Brain pericyte (primary cell): Measurements from ENCODE around the gene NUP107.
"Not testable (repeated sequence)": the region's sequence is repeated elsewhere in the genome, so short reads cannot be mapped to it uniquely, and the experiment has no call there.

ENCODE experiments used
- DNase-seq: peaks from one replicate; pipeline ENCODE4 v3.0.0-alpha.2; 2012; ENCODE audit warnings: low read depth, low spot score

NUP107 gene

GRCh38 chr12:68686595-68687521 is at the start of gene NUP107:
Gene NUP107, plus strand, starts transcription at chr12:68686978. Its CDS starts 88 bp downstream, at chr12:68687066.
- DNase-seq, result peak; percentile 96

- DNase-seq, result not testable (repeated sequence)
Observed at GRCh38 chr12:68637439-68637838, 49.3 kb upstream of the NUP107 start.

- no peak for DNase-seq
Observed at GRCh38 chr12:68638171-68638570, 48.6 kb upstream of the NUP107 start.

GRCh38 chr12:68638721-68639395 is 47.9 kb upstream of the NUP107 start:
- DNase-seq, result no peak

GRCh38 chr12:68639396-68639767 is 47.4 kb upstream of the NUP107 start:
- no peak for DNase-seq

- DNase-seq, result no peak
Observed at GRCh38 chr12:68641138-68641537, 45.6 kb upstream of the NUP107 start.

GRCh38 chr12:68646484-68646883 is 40.3 kb upstream of the NUP107 start:
- DNase-seq, result no peak

GRCh38 chr12:68647507-68647906 is 39.3 kb upstream of the NUP107 start:
- no peak for DNase-seq

- DNase-seq, result no peak
Observed at GRCh38 chr12:68648179-68648578, 38.6 kb upstream of the NUP107 start.

GRCh38 chr12:68665016-68665569 is 21.7 kb upstream of the NUP107 start:
- DNase-seq, result no peak

GRCh38 chr12:68667291-68667690 is 19.5 kb upstream of the NUP107 start:
- DNase-seq, result no peak

- no peak for DNase-seq
Observed at GRCh38 chr12:68667896-68668295, 18.9 kb upstream of the NUP107 start.

GRCh38 chr12:68671179-68671578 is 15.6 kb upstream of the NUP107 start:
- no peak for DNase-seq

- no peak for DNase-seq
Observed at GRCh38 chr12:68673788-68674187, 13.0 kb upstream of the NUP107 start.

- no peak for DNase-seq
Observed at GRCh38 chr12:68674376-68674775, 12.4 kb upstream of the NUP107 start.

GRCh38 chr12:68675101-68675842 is 11.5 kb upstream of the NUP107 start:
- DNase-seq, result no peak

GRCh38 chr12:68676854-68677253 is 9.9 kb upstream of the NUP107 start:
- not testable (repeated sequence) for DNase-seq

- DNase-seq, result no peak
Observed at GRCh38 chr12:68686262-68686594, 550 bp upstream of the NUP107 start.

- no peak for DNase-seq
Observed at GRCh38 chr12:68695454-68695853, 8.7 kb downstream of the NUP107 start.

GRCh38 chr12:68699486-68699885 is 12.7 kb downstream of the NUP107 start:
- no peak for DNase-seq

- DNase-seq, result no peak
Observed at GRCh38 chr12:68727776-68728175, 41.0 kb downstream of the NUP107 start.

GRCh38 chr12:68733661-68734071 is 46.9 kb downstream of the NUP107 start:
- DNase-seq, result no peak
